ENCODE data around the gene GRK1.

The GRK1 gene

GRCh38 chr13:113729187-113730019 is 62.4 kb downstream of the GRK1 start:
- Histone ChIP-seq H3K4me3 (ENCODE audit: low read depth, low read length) (no peak overlapping the region), H3K9ac (ENCODE audit: low read depth, low read length) (no peak overlapping the region), H3K9me3 (ENCODE audit: control insufficient read depth, insufficient read depth, low read length) (peaks cover 4% of the 10 kb centered on the region), H3K4me1 (ENCODE audit: control insufficient read depth, insufficient read depth, low read length) (no peaks in the 10 kb centered on the region), H3K36me3 (ENCODE audit: control insufficient read depth, insufficient read depth, low read length) (no peaks in the 10 kb centered on the region), H3K27me3 (ENCODE audit: control insufficient read depth, insufficient read depth, low read length) (no peaks in the 10 kb centered on the region)

GRCh38 chr13:113730258-113730691 is 63.3 kb downstream of the GRK1 start:
- no peaks in the 10 kb centered on the region for H3K27me3 ChIP-seq (ENCODE audit: control insufficient read depth, insufficient read depth, low read length)
- H3K4me1 ChIP-seq (ENCODE audit: control insufficient read depth, insufficient read depth, low read length): no peaks in the 10 kb centered on the region
- no peak overlapping the region for H3K4me3 ChIP-seq (ENCODE audit: low read depth, low read length)
- no peaks in the 10 kb centered on the region for H3K36me3 ChIP-seq (ENCODE audit: control insufficient read depth, insufficient read depth, low read length)
- peaks cover 4% of the 10 kb centered on the region for H3K9me3 ChIP-seq (ENCODE audit: control insufficient read depth, insufficient read depth, low read length)
- H3K9ac ChIP-seq (ENCODE audit: low read depth, low read length): no peak overlapping the region

- Histone ChIP-seq H3K4me1 (ENCODE audit: control insufficient read depth, insufficient read depth, low read length) (no peaks in the 10 kb centered on the region), H3K9me3 (ENCODE audit: control insufficient read depth, insufficient read depth, low read length) (peaks cover 4% of the 10 kb centered on the region), H3K4me3 (ENCODE audit: low read depth, low read length) (no peak overlapping the region), H3K27me3 (ENCODE audit: control insufficient read depth, insufficient read depth, low read length) (no peaks in the 10 kb centered on the region), H3K36me3 (ENCODE audit: control insufficient read depth, insufficient read depth, low read length) (no peaks in the 10 kb centered on the region), H3K9ac (ENCODE audit: low read depth, low read length) (no peak overlapping the region)
Observed at GRCh38 chr13:113730831-113731191, 63.8 kb downstream of the GRK1 start.

- Histone ChIP-seq H3K36me3 (ENCODE audit: control insufficient read depth, insufficient read depth, low read length) (no peaks in the 10 kb centered on the region), H3K27me3 (ENCODE audit: control insufficient read depth, insufficient read depth, low read length) (no peaks in the 10 kb centered on the region), H3K4me3 (ENCODE audit: low read depth, low read length) (no peak overlapping the region), H3K4me1 (ENCODE audit: control insufficient read depth, insufficient read depth, low read length) (no peaks in the 10 kb centered on the region), H3K9me3 (ENCODE audit: control insufficient read depth, insufficient read depth, low read length) (peaks cover 4% of the 10 kb centered on the region), H3K9ac (ENCODE audit: low read depth, low read length) (no peak overlapping the region)
Observed at GRCh38 chr13:113731192-113732175, 64.5 kb downstream of the GRK1 start.

- Histone ChIP-seq H3K9me3 (ENCODE audit: control insufficient read depth, insufficient read depth, low read length) (peaks cover 4% of the 10 kb centered on the region), H3K27me3 (ENCODE audit: control insufficient read depth, insufficient read depth, low read length) (no peaks in the 10 kb centered on the region)
Observed at GRCh38 chr13:113732176-113732960, 65.3 kb downstream of the GRK1 start.

GRCh38 chr13:113732961-113733950 is 66.2 kb downstream of the GRK1 start:
- Histone ChIP-seq H3K4me3 (ENCODE audit: low read depth, low read length) (peak overlapping the region; percentile 14), H3K9ac (ENCODE audit: low read depth, low read length) (no peak overlapping the region), H3K27me3 (ENCODE audit: control insufficient read depth, insufficient read depth, low read length) (no peaks in the 10 kb centered on the region), H3K36me3 (ENCODE audit: control insufficient read depth, insufficient read depth, low read length) (no peaks in the 10 kb centered on the region), H3K9me3 (ENCODE audit: control insufficient read depth, insufficient read depth, low read length) (peaks cover 4% of the 10 kb centered on the region), H3K4me1 (ENCODE audit: control insufficient read depth, insufficient read depth, low read length) (no peaks in the 10 kb centered on the region)

More at GRCh38 chr13:113732176-113732960, 65.3 kb downstream of the GRK1 start:
- no peaks in the 10 kb centered on the region for H3K36me3 ChIP-seq (ENCODE audit: control insufficient read depth, insufficient read depth, low read length)
- H3K4me1 ChIP-seq (ENCODE audit: control insufficient read depth, insufficient read depth, low read length): no peaks in the 10 kb centered on the region
- H3K9ac ChIP-seq (ENCODE audit: low read depth, low read length): no peak overlapping the region
- no peak overlapping the region for H3K4me3 ChIP-seq (ENCODE audit: low read depth, low read length)

GRCh38 chr13:113734099-113734825 is 67.2 kb downstream of the GRK1 start:
- H3K9me3 ChIP-seq (ENCODE audit: control insufficient read depth, insufficient read depth, low read length): peaks cover 4% of the 10 kb centered on the region
- H3K4me1 ChIP-seq (ENCODE audit: control insufficient read depth, insufficient read depth, low read length): no peaks in the 10 kb centered on the region
- H3K4me3 ChIP-seq (ENCODE audit: low read depth, low read length): no peak overlapping the region
- H3K9ac ChIP-seq (ENCODE audit: low read depth, low read length): no peak overlapping the region
- H3K27me3 ChIP-seq (ENCODE audit: control insufficient read depth, insufficient read depth, low read length): no peaks in the 10 kb centered on the region
- no peaks in the 10 kb centered on the region for H3K36me3 ChIP-seq (ENCODE audit: control insufficient read depth, insufficient read depth, low read length)

- Histone ChIP-seq H3K4me1 (ENCODE audit: control insufficient read depth, insufficient read depth, low read length) (no peaks in the 10 kb centered on the region), H3K36me3 (ENCODE audit: control insufficient read depth, insufficient read depth, low read length) (no peaks in the 10 kb centered on the region), H3K9ac (ENCODE audit: low read depth, low read length) (no peak overlapping the region), H3K27me3 (ENCODE audit: control insufficient read depth, insufficient read depth, low read length) (no peaks in the 10 kb centered on the region), H3K9me3 (ENCODE audit: control insufficient read depth, insufficient read depth, low read length) (peaks cover 4% of the 10 kb centered on the region), H3K4me3 (ENCODE audit: low read depth, low read length) (no peak overlapping the region)
Observed at GRCh38 chr13:113734826-113735125, 67.8 kb downstream of the GRK1 start.

- H3K9me3 ChIP-seq (ENCODE audit: control insufficient read depth, insufficient read depth, low read length): peaks cover 4% of the 10 kb centered on the region
- H3K27me3 ChIP-seq (ENCODE audit: control insufficient read depth, insufficient read depth, low read length): no peaks in the 10 kb centered on the region
Observed at GRCh38 chr13:113735194-113735593, 68.2 kb downstream of the GRK1 start.

GRCh38 chr13:113735750-113736149 is 68.7 kb downstream of the GRK1 start:
- H3K9ac ChIP-seq (ENCODE audit: low read depth, low read length): no peak overlapping the region
- H3K9me3 ChIP-seq (ENCODE audit: control insufficient read depth, insufficient read depth, low read length): peaks cover 4% of the 10 kb centered on the region
- H3K27me3 ChIP-seq (ENCODE audit: control insufficient read depth, insufficient read depth, low read length): no peaks in the 10 kb centered on the region
- H3K4me1 ChIP-seq (ENCODE audit: control insufficient read depth, insufficient read depth, low read length): no peaks in the 10 kb centered on the region
- no peak overlapping the region for H3K4me3 ChIP-seq (ENCODE audit: low read depth, low read length)
- no peaks in the 10 kb centered on the region for H3K36me3 ChIP-seq (ENCODE audit: control insufficient read depth, insufficient read depth, low read length)

More at GRCh38 chr13:113735194-113735593, 68.2 kb downstream of the GRK1 start:
- no peaks in the 10 kb centered on the region for H3K4me1 ChIP-seq (ENCODE audit: control insufficient read depth, insufficient read depth, low read length)
- H3K4me3 ChIP-seq (ENCODE audit: low read depth, low read length): no peak overlapping the region
- H3K36me3 ChIP-seq (ENCODE audit: control insufficient read depth, insufficient read depth, low read length): no peaks in the 10 kb centered on the region
- H3K9ac ChIP-seq (ENCODE audit: low read depth, low read length): no peak overlapping the region
